ENCODE measurements around the gene FOXP1.

The FOXP1 gene

DNA sequence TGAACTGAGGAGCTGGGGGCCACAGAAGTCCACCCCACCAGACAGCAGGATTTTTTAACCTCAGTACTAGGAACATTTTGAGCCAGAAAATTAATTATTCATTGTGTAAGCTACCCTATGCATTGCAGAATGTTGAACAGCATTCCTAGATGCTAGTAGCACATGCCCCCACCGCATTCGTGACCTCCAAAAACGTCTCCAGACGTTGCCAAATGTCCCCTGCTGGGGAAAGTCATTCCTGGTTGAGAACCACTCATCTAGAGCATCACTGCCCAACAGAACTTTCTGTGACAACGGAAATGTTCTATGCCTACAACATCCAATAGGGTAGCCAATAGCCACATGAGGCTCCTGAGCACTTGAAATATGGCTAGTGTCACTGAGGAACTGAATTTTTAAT, 333.5 kb downstream of the FOXP1 start:
- no peak for TF ChIP-seq ELF4 (IDR thresholded peaks at IDR 0.05)
- TF ChIP-seq ZNF384 (IDR thresholded peaks at IDR 0.05): no peak
- ChIA-PET POLR2A (no interaction called here), CTCF (no interaction called here)
- no peak for DNase-seq (ENCODE audit: extremely low spot score)

DNA sequence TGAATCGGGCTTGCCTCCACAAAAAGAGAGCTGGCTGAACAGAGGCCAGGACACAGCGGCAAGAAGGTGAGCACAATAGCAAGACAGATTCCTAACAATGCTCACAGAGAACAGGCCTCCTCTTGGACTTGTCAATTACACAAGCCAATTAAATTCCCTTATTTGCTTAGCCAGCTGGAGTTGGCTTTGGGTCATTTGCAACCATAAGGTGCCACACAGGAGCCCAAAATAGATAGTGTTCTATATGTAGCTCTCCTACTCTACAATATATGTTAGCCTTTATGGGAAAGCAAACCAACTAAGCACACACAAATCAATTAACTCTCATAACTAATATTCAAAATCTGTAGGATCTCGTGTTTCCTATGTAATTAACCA, 335.6 kb downstream of the FOXP1 start:
- TF ChIP-seq ZNF384 (IDR thresholded peaks at IDR 0.05) (no peak), LEF1 (IDR thresholded peaks at IDR 0.05; ENCODE audit: borderline replicate concordance) (no peak), HDGF (IDR thresholded peaks at IDR 0.05; ENCODE audit: borderline replicate concordance) (no peak)
- TF ChIP-seq, protein P1, sequence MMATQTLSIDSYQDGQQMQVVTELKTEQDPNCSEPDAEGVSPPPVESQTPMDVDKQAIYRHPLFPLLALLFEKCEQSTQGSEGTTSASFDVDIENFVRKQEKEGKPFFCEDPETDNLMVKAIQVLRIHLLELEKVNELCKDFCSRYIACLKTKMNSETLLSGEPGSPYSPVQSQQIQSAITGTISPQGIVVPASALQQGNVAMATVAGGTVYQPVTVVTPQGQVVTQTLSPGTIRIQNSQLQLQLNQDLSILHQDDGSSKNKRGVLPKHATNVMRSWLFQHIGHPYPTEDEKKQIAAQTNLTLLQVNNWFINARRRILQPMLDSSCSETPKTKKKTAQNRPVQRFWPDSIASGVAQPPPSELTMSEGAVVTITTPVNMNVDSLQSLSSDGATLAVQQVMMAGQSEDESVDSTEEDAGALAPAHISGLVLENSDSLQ (IDR thresholded peaks at IDR 0.05): no peak
- ChIA-PET CTCF (no interaction called here), POLR2A (interaction anchor here (0.9 kb wide), 1 partner anchor 18 kb away, joined by 3 read pairs; no protein-coding TSS in a partner anchor)
- DNase-seq (ENCODE audit: extremely low spot score): no peak

DNA sequence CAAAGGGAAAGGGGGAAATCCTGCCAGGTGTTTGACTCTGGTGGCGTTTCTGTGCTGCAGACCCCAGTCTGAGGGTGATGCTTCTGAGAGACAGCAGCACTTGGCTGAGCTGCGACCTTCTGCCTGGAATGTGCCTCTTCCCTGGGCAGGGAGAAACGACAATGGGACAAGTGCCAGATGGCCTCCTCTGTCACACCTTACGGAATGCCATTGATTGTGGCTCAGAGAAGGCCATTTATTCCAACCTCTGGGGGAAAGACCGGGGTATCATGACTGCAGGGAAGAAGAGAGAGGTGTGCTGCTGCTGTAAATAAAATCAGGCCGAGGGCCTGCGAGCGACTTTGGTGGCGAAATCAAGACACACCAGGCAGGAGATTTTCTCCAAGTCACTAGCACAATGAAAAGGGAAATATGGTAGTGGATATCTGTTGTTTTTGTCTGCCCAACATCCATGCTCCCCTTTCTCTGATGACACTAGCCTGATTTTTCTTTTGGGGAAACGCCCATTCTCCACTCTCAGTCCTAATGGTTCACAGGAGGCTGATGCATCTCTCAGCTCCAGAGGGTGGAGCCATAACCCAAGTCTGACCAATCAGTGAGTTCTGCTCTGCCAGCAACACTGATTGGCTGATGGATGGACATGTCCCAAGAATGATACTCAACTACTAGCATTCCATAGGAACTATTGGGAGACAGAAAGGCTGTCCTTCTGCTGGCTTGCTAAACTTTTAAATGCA, 336.1 kb downstream of the FOXP1 start:
- no peak for TF ChIP-seq SP1 (IDR thresholded peaks at IDR 0.05)
- TF ChIP-seq, protein P1 (IDR thresholded peaks at IDR 0.05): peak; percentile 72
- ChIA-PET CTCF (interaction anchor here (0.8 kb wide), 1 partner anchor 15 kb away, joined by 3 read pairs; no protein-coding TSS in a partner anchor), POLR2A (interaction anchor here (0.9 to 1.2 kb wide), 2 partner anchors 18 kb away, joined by 3 read pairs; no protein-coding TSS in a partner anchor)
- DNase-seq (ENCODE audit: extremely low spot score): peak; percentile 78

DNA sequence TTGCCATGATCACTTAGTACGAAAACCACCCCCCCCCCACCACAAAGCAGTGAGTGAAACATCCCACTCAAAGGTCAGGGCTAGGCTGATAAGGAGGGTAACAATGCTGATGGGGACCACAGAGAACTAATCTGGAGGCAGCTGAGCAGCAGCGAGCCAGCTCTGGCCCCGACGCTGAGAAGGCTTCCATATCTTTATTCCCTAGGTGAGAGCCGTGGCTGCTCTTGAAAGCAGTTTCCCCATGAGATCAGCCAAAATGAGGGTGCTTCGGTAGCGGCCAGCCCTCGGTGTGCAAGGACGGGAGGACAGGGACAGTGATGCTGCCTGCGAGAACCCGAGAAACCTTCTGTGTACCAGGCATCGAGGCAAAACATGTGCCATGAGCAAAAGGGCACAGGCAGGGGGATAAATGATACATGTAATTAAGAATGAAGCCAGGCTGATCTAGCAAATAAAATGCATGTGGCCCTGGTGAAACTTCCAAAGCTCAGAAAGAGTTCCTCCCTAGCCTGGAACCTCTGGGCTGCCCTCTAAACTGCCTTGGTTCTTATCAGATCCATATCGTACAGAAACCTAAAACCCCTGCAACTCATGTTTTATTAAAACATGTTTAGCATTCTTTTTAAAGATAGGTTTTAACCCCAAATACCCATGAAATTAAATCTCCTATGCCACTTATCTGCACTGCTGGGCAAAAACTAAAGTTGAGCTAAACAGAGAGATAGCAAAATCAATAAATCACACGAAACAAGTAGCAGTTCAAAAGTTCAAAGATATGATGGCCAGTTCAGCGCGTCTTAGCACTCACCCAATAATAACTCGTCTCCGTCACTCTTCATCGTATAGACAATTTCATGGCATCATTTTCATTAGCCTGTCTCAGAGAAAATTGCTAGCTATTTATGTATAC, 337.3 kb downstream of the FOXP1 start:
- TF ChIP-seq L3MBTL2 (conservative IDR thresholded peaks at IDR 0.05) (peak; percentile 79), ZNF384 (IDR thresholded peaks at IDR 0.05) (no peak), SUZ12 (IDR thresholded peaks at IDR 0.05) (no peak), NFRKB (IDR thresholded peaks at IDR 0.05) (no peak), TARDBP (IDR thresholded peaks at IDR 0.05) (no peak), ARNT (IDR thresholded peaks at IDR 0.05) (no peak), ELF4 (IDR thresholded peaks at IDR 0.05) (no peak), FOXM1 (IDR thresholded peaks at IDR 0.05; ENCODE audit: borderline replicate concordance) (no peak), LEF1 (IDR thresholded peaks at IDR 0.05; ENCODE audit: borderline replicate concordance) (no peak), FOXK2 (IDR thresholded peaks at IDR 0.05) (no peak), SP1 (IDR thresholded peaks at IDR 0.05) (no peak), CTBP1 (IDR thresholded peaks at IDR 0.05; ENCODE audit: borderline replicate concordance) (peak; percentile 55; the same call in 1 of the 2 replicates), BHLHE40 (IDR thresholded peaks at IDR 0.05; ENCODE audit: borderline replicate concordance) (no peak), HDGF (IDR thresholded peaks at IDR 0.05; ENCODE audit: borderline replicate concordance) (peak; percentile 84; the same call in 1 of the 2 replicates), FOXA1 (IDR thresholded peaks at IDR 0.05) (no peak)
- TF ChIP-seq, protein P1 (IDR thresholded peaks at IDR 0.05): peak; percentile 69
- POLR2A ChIA-PET: interaction anchor here (1.2 kb wide), 1 partner anchor 17 kb away, joined by 3 read pairs; no protein-coding TSS in a partner anchor
- CTCF ChIA-PET: interaction anchor here (0.8 kb wide), 1 partner anchor 17 kb away, joined by 3 read pairs; no protein-coding TSS in a partner anchor
- DNase-seq (ENCODE audit: extremely low spot score): no peak

DNA sequence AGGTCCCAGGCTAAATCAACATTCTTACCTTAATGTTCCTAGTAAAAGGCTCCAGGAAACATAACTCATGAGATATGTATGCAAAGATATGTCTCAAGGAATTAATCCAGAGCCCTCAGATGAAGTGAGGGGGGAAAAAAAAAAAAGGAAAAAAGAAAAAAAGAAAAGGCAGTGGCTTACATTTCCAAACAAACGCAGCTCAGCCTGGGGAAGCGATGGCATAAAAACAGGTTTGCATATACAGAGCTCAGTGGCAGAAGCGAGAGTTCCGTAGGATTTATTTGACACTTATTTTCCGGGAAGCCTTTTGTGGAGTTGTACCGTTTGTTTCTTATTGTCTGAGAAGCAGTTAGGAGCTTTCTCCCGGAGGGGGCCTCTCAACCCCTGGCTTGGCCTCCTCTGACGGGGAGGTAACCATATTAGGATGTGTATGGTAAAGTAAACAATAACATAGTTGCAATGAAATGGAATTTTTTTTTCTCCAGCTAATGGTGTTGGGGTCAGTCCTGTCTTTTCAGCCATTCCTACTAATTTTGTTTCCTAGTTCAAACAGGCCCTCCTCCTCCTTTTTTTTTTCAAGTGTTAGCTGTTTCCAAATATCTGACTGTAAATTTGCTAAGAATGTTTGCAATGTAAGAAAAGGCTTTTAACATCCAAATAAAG, 338.6 kb downstream of the FOXP1 start:
- ChIA-PET CTCF (interaction anchor here (0.6 kb wide), 2 partner anchors 41 to 263 kb away, joined by 3 read pairs; no protein-coding TSS in a partner anchor), POLR2A (no interaction called here)
- peak; percentile 32 for DNase-seq (ENCODE audit: extremely low spot score)
- TF ChIP-seq CTBP1 (IDR thresholded peaks at IDR 0.05; ENCODE audit: borderline replicate concordance) (no peak), ZNF384 (IDR thresholded peaks at IDR 0.05) (peak; percentile 64), SUZ12 (IDR thresholded peaks at IDR 0.05) (no peak)
- TF ChIP-seq, protein P1 (IDR thresholded peaks at IDR 0.05): peak; percentile 77

Measured in HEK293T (cell line).